Fibroblast of lung (primary cell): ENCODE data around the gene KCNQ1OT1. TPM values are rescaled to one million over a fixed set of nuclear protein-coding genes. Genes with fewer than 3 reads are reported as not detected.

Experiments
- DNase-seq, 2 donors: peaks; one replicate each; pipeline versions ENCODE4 v3.0.0 to v3.0.0-alpha.2; 2010; ENCODE audit warnings: low read depth in 2 of 2
- H2AFZ ChIP-seq: 2 replicates; pipeline ENCODE4 v1.5.1; 2012; ENCODE audit warnings: low read length, control low read depth, inconsistent platforms
- H3K27ac ChIP-seq: 2 replicates; pipeline ENCODE4 v1.5.1; 2011; ENCODE audit warnings: low read length, control low read depth; ENCODE audit not compliant: insufficient read depth
- H3K27me3 ChIP-seq: 2 replicates; pipeline ENCODE4 v1.5.1; 2011; ENCODE audit warnings: mild to moderate bottlenecking, low read length; ENCODE audit not compliant: control insufficient read depth, insufficient read depth
- H3K36me3 ChIP-seq: 2 replicates; pipeline ENCODE4 v1.5.1; 2011; ENCODE audit warnings: low read length; ENCODE audit not compliant: control insufficient read depth, insufficient read depth
- H3K4me1 ChIP-seq: 2 replicates; pipeline ENCODE4 v1.5.1; 2011; ENCODE audit warnings: low read length; ENCODE audit not compliant: control insufficient read depth, insufficient read depth; ENCODE audit errors: extremely low read depth
- H3K4me2 ChIP-seq: 2 replicates; pipeline ENCODE4 v1.5.1; 2011; ENCODE audit warnings: low read length, control low read depth; ENCODE audit not compliant: insufficient read depth; ENCODE audit errors: extremely low read depth
- H3K4me3 ChIP-seq, 4 experiments: fragments of 200-600 bp in 1 of 4; sonication (generic) in 1 of 4; replicated peaks in 1 of 4; 2 replicates each; pipeline ENCODE4 v1.5.1; 2011 to 2016; ENCODE audit warnings: low read length in 4 of 4, low read depth in 3 of 4, mild to moderate bottlenecking in 3 of 4, control low read depth in 2 of 4, inconsistent platforms in 1 of 4, mixed read lengths in 1 of 4; ENCODE audit not compliant: insufficient read depth in 1 of 4; ENCODE audit errors: control extremely low read depth in 1 of 4
- H3K79me2 ChIP-seq: 2 replicates; pipeline ENCODE4 v1.5.1; 2012; ENCODE audit warnings: mild to moderate bottlenecking, low read length, inconsistent platforms; ENCODE audit not compliant: control insufficient read depth, insufficient read depth
- H3K9ac ChIP-seq: 2 replicates; pipeline ENCODE4 v1.5.1; 2011; ENCODE audit warnings: mild to moderate bottlenecking, low read length, control low read depth; ENCODE audit not compliant: insufficient read depth
- H3K9me3 ChIP-seq: 2 replicates; pipeline ENCODE4 v1.5.1; 2012; ENCODE audit warnings: low read depth, low read length; ENCODE audit not compliant: control insufficient read depth, insufficient read depth
- H4K20me1 ChIP-seq: 2 replicates; pipeline ENCODE4 v1.5.1; 2011; ENCODE audit warnings: low read length; ENCODE audit not compliant: control insufficient read depth, insufficient read depth; ENCODE audit errors: extremely low read depth
- CTCF ChIP-seq, 2 donors: IDR thresholded peaks in 1 of 2; conservative IDR thresholded peaks in 1 of 2; 1 replicate in 1 of 2; 2 replicates in 1 of 2; pipeline ENCODE4 v1.5.1; 2011 to 2012; ENCODE audit warnings: low read length in 2 of 2, control low read depth in 1 of 2, inconsistent platforms in 1 of 2, low read depth in 1 of 2, mild to moderate bottlenecking in 1 of 2
- EZH2 ChIP-seq: IDR thresholded peaks from 2 replicates; pipeline ENCODE4 v1.5.1; 2012; ENCODE audit warnings: low read length, control low read depth, mild to moderate bottlenecking; ENCODE audit errors: missing control alignments
- polyA plus RNA-seq, 2 donors: library from polyadenylated mRNA; depleted of rRNA in 1 of 2; stranded (reverse) in 1 of 2; unstranded in 1 of 2; fragments of >200 nt; gene quantifications; 2 replicates each; pipeline ENCODE4 v1.2.1, GENCODE V29; 2011 to 2012; ENCODE audit warnings: missing spikeins in 1 of 2
- total RNA-seq: library from RNA; depleted of rRNA; stranded (reverse); fragments of >200 nt; gene quantifications from 2 replicates; pipeline ENCODE4 v1.2.1, GENCODE V29; 2014

The KCNQ1OT1 gene
- total and polyA plus RNA-seq, 2 donors (not counting 1 experiment from before 2014, with no cell fraction given) = 0.11 to 1.8 TPM

- H2AFZ ChIP-seq = no peak overlapping the region
- no peaks in the 10 kb centered on the region for H3K79me2 ChIP-seq
- H3K27ac ChIP-seq = no peak overlapping the region
- H3K4me3 ChIP-seq = no peak overlapping the region
- no peaks in the 10 kb centered on the region for H3K4me1 ChIP-seq
- H4K20me1 ChIP-seq = no peaks in the 10 kb centered on the region
- no peaks in the 10 kb centered on the region for H3K27me3 ChIP-seq
- DNase-seq = no peak
- H3K36me3 ChIP-seq = no peaks in the 10 kb centered on the region
- no peak overlapping the region for H3K4me2 ChIP-seq
- H3K9me3 ChIP-seq = peaks cover 3% of the 10 kb centered on the region
- TF ChIP-seq CTCF (conservative IDR thresholded peaks at IDR 0.05 in 1 of 2, IDR thresholded peaks at IDR 0.05 in 1 of 2; ENCODE audit: low read depth in 1 of 2, low read length in 2 of 2) (no peak), EZH2 (no peak)
- H3K9ac ChIP-seq = no peak overlapping the region
Measured at GRCh38 chr11:2649400-2649799, 50.4 kb downstream of the KCNQ1OT1 start.

GRCh38 chr11:2647953-2648352, 51.8 kb downstream of the KCNQ1OT1 start:
- TF ChIP-seq CTCF (conservative IDR thresholded peaks at IDR 0.05 in 1 of 2, IDR thresholded peaks at IDR 0.05 in 1 of 2; ENCODE audit: low read depth in 1 of 2, low read length in 2 of 2) = no peak
- no peak for TF ChIP-seq EZH2
- Histone ChIP-seq H3K9ac (no peak overlapping the region), H3K27ac (no peak overlapping the region), H3K9me3 (peaks cover 3% of the 10 kb centered on the region), H3K36me3 (no peaks in the 10 kb centered on the region), H4K20me1 (no peaks in the 10 kb centered on the region), H3K27me3 (no peaks in the 10 kb centered on the region), H2AFZ (no peak overlapping the region), H3K79me2 (no peaks in the 10 kb centered on the region), H3K4me2 (no peak overlapping the region), H3K4me1 (no peaks in the 10 kb centered on the region), H3K4me3 (no peak overlapping the region)
- DNase-seq = no peak

- Histone ChIP-seq H3K4me2 (no peak overlapping the region), H2AFZ (no peak overlapping the region), H3K27ac (no peak overlapping the region), H4K20me1 (no peaks in the 10 kb centered on the region), H3K4me1 (no peaks in the 10 kb centered on the region), H3K9me3 (peaks cover 3% of the 10 kb centered on the region), H3K27me3 (no peaks in the 10 kb centered on the region), H3K36me3 (no peaks in the 10 kb centered on the region), H3K4me3 (no peak overlapping the region), H3K9ac (no peak overlapping the region), H3K79me2 (no peaks in the 10 kb centered on the region)
- TF ChIP-seq CTCF (conservative IDR thresholded peaks at IDR 0.05 in 1 of 2, IDR thresholded peaks at IDR 0.05 in 1 of 2; ENCODE audit: low read depth in 1 of 2, low read length in 2 of 2) (no peak), EZH2 (no peak)
- DNase-seq = no peak
Measured at GRCh38 chr11:2647167-2647566, 52.6 kb downstream of the KCNQ1OT1 start.
